ENCODE results near the gene RNF175.

DNA sequence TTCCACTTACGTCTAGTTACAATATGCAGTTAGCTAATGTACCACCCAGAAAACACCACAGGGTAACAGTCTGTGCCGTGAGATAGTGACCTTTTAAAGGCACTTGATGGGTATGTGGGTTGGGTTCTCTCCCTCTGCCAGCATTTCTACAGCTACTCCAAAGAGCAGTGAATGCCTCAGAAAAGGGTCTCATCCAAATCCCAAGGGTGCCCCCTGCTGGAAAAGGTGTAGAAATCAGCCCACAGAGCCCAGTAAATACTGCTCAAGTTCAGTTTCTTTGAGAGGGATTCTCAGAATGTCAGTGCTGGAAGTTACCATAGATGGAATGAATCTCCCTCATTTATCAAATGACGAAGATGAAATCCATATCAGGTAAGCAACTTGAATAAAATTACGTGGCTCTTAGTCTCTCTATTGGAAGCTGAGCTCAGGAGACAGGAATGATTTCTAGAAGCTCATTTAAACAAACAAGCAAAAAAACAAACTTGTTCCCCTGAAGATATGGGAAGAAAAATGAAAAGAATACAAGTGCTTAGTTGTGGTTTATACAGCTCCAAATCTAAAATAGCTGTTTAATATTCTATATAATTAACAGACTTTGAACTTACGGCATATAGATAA lies 9.5 kb downstream of the RNF175 start:
- TF ChIP-seq, protein P1, sequence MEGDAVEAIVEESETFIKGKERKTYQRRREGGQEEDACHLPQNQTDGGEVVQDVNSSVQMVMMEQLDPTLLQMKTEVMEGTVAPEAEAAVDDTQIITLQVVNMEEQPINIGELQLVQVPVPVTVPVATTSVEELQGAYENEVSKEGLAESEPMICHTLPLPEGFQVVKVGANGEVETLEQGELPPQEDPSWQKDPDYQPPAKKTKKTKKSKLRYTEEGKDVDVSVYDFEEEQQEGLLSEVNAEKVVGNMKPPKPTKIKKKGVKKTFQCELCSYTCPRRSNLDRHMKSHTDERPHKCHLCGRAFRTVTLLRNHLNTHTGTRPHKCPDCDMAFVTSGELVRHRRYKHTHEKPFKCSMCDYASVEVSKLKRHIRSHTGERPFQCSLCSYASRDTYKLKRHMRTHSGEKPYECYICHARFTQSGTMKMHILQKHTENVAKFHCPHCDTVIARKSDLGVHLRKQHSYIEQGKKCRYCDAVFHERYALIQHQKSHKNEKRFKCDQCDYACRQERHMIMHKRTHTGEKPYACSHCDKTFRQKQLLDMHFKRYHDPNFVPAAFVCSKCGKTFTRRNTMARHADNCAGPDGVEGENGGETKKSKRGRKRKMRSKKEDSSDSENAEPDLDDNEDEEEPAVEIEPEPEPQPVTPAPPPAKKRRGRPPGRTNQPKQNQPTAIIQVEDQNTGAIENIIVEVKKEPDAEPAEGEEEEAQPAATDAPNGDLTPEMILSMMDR (IDR thresholded peaks at IDR 0.05 in 8 of 11, conservative IDR thresholded peaks at IDR 0.05 in 3 of 11) = peak; percentile 29 to 79 (median 65)
- peak in 1 of 3 donors; percentile 11 for TF ChIP-seq POLR2AphosphoS5 (IDR thresholded peaks at IDR 0.05)
- no peak for TF ChIP-seq POLR2A (IDR thresholded peaks at IDR 0.05)

All from spleen (tissue), 7 donors.